ENCODE measurements around the gene NDUFB5. TPM values are rescaled to one million over a fixed set of nuclear protein-coding genes. Genes with fewer than 3 reads are reported as not detected.

The NDUFB5 gene
- polyA plus RNA-seq: 10 to 100 TPM; 39.9 to 74.5 (median 61.1) TPM

DNA sequence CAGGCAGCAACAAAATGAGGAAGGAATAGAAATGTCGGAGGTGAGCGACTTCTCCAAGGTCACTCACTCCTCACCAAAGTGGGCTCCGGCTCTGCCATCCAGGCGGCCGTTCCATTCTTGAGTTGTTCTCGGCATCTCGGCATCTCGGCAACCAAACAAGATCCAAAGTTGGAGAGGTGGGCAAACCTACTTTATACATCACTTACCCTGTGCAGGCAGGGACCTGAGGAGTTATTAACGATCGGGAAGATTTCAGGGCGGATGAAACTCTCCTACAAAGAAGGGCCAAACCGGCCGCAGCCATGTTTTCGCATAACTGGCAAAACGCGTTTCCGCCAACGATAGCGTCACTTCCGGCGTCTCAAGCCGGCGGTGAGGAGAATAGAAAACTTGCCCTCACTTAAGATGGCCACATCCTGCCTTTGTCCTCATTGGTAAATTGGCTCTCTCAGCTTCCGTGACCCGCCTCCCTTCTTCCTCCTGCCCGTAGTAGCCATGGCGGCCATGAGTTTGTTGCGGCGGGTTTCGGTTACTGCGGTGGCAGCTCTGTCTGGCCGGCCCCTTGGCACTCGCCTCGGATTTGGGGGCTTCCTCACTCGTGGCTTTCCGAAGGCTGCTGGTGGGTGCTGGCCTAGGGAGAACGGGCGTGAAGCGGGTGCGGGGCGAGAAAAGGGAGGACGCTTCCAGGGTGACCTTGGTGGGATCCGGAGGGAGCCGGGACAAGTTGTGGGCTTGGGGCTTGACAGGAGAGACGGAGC, at the start of gene NDUFB5, which contains the start of gene MRPL47:
Gene NDUFB5 (plus strand): TSS at position 474 of the 758 bp plus-strand sequence. CDS start 22 bp downstream, at position 496.
Gene MRPL47 (minus strand): TSS at position 318 of the 758 bp plus-strand sequence. CDS start 14 bp downstream, at position 304.
- Mint-ChIP-seq H3K36me3 (peaks cover 2 to 9% (median 6%) of the 10 kb centered on the region in 3 donors), H3K27ac (peak within 1 kb of the TSS; percentile 96 to 100 (median 98)), H3K4me1 (peaks cover 37 to 56% of the 10 kb centered on the region in 2 donors), H3K4me3 (peak within 1 kb of the TSS; percentile 95 to 100 (median 98)), H3K27me3 (ENCODE audit: low read depth in 3 of 3) (peaks cover 3 to 17% (median 4%) of the 10 kb centered on the region in 3 donors), H3K9me3 (no peaks in the 10 kb centered on the region)
- peak; percentile 92 to 93 (median 93) for DNase-seq

DNA sequence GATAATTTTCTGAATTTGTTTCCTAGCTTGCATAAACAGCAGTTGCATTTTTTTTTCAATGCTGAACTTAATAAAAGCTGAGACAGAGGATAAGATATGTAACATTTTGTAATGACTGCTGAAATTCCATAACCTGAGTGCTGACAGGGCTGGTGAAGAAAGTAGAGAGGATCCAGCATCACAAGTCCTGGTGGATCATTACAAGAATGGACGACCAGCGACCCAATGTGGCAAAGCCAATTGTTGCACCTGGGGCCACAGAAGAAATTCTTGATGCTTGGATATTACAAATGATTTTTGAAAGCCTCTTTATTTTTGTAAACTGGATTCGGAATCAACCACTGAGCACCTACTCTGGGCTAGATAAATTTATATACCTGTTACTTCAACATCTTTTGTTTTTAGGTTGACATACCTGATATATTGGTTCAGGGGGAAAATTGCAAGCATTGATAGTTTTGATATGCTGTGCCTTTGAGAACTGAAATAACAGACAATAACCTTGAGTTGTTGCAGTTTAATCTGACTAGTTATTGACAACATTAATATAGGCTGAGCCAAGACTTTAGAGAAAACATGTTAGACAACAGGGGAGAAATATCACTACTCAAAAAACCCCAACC, 45.7 kb upstream of the NDUFB5 start:
- DNase-seq: peak in 2 of 3 donors; percentile 23 to 26
- Mint-ChIP-seq H3K36me3 (no peaks in the 10 kb centered on the region), H3K9me3 (no peaks in the 10 kb centered on the region), H3K4me1 (peaks cover 12 to 13% of the 10 kb centered on the region in 2 donors), H3K27me3 (ENCODE audit: low read depth in 3 of 3) (peaks cover 5 to 11% (median 9%) of the 10 kb centered on the region in 3 donors), H3K4me3 (no peak overlapping the region), H3K27ac (no peak overlapping the region)

DNA sequence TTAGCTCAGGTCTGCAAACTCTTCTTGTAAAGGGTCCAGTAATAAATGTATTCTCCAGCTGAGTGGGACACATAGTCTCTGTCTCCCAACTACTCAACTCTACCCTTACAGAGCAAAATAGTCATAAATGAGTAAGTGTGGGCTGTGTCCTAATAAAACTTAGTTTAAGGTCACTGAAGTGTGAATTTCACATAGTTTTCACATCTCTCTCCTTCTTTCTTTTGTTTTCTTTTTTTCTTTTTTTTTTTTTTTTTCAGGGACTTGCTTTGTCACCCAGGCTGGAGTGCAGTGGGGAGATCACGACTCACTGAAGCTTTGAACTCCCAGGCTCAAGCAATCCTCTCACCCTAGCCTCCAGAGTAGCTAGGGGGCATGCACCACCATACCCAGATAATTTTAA, 43.8 kb upstream of the NDUFB5 start:
- no peak overlapping the region for H3K27ac Mint-ChIP-seq
- no peak overlapping the region for H3K4me3 Mint-ChIP-seq
- H3K27me3 Mint-ChIP-seq (ENCODE audit: low read depth in 3 of 3): peaks cover 5 to 11% (median 9%) of the 10 kb centered on the region in 3 donors

DNA sequence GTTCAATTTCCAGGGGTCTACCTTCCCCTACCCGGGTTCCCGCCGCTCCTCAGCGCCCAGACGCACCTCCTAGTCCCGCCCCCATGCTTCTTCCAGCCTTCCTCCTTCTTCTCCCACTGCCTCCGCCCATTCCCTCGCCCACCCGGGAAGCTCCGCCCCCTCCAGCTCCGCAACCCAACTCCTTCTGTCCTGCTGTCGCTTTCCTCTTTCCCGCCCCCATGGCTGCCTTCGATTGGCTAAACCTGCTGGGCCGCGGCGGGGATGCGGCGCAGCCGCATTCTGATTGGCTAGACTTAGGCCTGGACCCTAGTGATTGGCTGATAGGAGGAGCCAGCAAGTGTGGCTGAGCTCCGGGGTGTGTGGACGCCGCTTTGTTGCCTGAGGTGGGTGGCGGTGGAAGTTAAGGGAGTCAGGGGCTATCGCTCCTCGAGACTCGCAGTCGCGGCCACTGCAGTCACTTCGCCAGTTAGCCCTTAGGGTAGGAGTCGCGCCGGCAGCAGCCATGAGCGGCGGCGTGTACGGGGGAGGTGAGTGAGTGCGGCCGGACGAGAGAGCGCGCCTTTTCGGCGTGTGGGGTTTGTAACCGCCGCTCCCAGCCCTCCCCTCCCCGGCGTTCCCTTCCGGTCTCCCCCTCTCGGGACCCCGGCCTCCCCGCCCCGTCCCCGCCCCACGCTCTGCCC, 41.9 kb upstream of the NDUFB5 start, which contains the start of gene ACTL6A:
Gene ACTL6A (plus strand): TSS at position 336 of the 680 bp plus-strand sequence. CDS start 167 bp downstream, at position 503.
- Mint-ChIP-seq H3K4me1 (peaks cover 24 to 36% of the 10 kb centered on the region in 2 donors), H3K27ac (peak within 1 kb of the TSS; percentile 80 to 97 (median 96)), H3K27me3 (ENCODE audit: low read depth in 3 of 3) (peaks cover 5 to 9% (median 5%) of the 10 kb centered on the region in 3 donors), H3K36me3 (no peaks in the 10 kb centered on the region), H3K4me3 (peak within 1 kb of the TSS; percentile 92 to 100 (median 99)), H3K9me3 (no peaks in the 10 kb centered on the region)
- peak; percentile 97 for DNase-seq

More for the DNA sequence above, 43.8 kb upstream of the NDUFB5 start:
- no peak for DNase-seq
- peaks cover 22 to 33% of the 10 kb centered on the region in 2 donors for H3K4me1 Mint-ChIP-seq
- H3K9me3 Mint-ChIP-seq: no peaks in the 10 kb centered on the region
- H3K36me3 Mint-ChIP-seq: no peaks in the 10 kb centered on the region

DNA sequence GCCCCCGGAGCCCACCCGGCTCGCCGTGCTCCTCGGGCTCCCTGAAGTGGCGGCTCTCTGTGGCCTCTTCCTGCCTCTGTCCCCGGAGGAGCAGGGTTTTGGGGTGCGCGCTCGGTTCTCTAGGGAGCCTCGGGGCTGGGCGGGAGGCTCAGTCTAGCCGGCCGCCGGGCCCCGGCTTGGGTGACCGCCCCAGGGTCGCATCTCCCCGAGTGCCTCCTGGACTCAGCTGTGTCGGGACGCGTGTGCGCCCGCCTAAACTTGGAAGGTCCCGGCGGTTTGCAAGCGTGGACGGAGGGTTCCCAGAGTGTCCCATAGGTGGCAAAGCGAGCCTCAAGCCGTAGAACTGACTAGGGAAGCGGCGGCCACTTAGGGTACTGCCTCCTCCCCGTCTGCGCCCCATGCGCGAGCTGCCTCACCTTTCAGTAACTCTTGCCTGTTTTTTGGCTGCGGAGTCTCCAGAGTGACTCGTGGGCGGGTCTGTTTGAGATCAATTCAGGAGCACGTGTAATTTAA, 41.3 kb upstream of the NDUFB5 start:
- Mint-ChIP-seq H3K4me3 (peak overlapping the region; percentile 92 to 100 (median 99)), H3K36me3 (no peaks in the 10 kb centered on the region), H3K9me3 (no peaks in the 10 kb centered on the region), H3K27ac (peak overlapping the region; percentile 72 to 90 (median 82)), H3K27me3 (ENCODE audit: low read depth in 3 of 3) (peaks cover 5 to 9% (median 5%) of the 10 kb centered on the region in 3 donors), H3K4me1 (peaks cover 24 to 37% of the 10 kb centered on the region in 2 donors)
- DNase-seq: peak; percentile 46 to 56 (median 53)

DNA sequence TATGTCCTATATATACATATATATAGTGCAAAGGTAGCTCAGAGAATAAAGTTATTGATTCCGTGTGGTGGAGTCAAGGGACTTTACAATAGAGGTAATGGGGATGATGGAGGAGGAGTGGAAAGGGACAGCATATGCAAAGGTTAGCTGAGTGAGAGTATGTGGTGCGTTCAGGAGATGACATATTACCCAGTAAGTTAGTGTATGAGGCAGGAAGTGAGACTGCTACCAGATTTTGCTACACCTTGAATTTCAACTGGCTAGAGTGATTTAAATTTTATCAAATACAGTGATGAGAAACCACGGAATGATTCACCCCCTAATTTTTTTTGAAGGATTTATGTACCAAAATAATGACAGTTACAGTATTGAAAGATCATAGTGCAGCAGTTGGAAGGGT, 39.1 kb upstream of the NDUFB5 start:
- H3K4me1 Mint-ChIP-seq: peaks cover 24 to 42% of the 10 kb centered on the region in 2 donors
- DNase-seq: no peak
- H3K9me3 Mint-ChIP-seq: no peaks in the 10 kb centered on the region
- H3K36me3 Mint-ChIP-seq: peaks cover 0 to 8% (median 3%) of the 10 kb centered on the region in 3 donors
- peak overlapping the region in 1 of 5 donors; percentile 3 for H3K4me3 Mint-ChIP-seq
- H3K27me3 Mint-ChIP-seq (ENCODE audit: low read depth in 3 of 3): peaks cover 5 to 9% (median 5%) of the 10 kb centered on the region in 3 donors
- H3K27ac Mint-ChIP-seq: no peak overlapping the region

DNA sequence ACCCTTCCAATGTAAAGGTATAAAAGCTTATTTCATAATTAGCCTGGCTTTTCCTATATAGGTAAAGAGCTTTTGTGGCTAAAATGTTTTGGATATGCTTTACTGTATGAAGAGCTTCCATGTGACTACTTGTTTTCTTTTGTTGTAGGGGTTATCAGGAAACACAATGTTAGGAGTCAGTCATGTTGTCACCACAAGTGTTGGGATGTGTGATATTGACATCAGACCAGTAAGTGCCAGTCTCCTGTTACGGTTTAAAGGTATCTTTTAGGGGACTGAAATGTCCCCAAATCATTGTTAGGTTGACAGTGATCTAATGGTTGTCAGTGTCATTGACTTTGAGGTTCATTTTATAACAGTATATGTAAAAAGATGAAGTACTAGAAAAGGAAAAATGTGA, 23.6 kb upstream of the NDUFB5 start:
- H3K4me3 Mint-ChIP-seq: no peak overlapping the region
- peaks cover 12 to 36% (median 13%) of the 10 kb centered on the region in 3 donors for H3K36me3 Mint-ChIP-seq
- no peak for DNase-seq
- no peaks in the 10 kb centered on the region for H3K4me1 Mint-ChIP-seq
- peaks cover 0 to 2% (median 0%) of the 10 kb centered on the region in 3 donors for H3K27me3 Mint-ChIP-seq (ENCODE audit: low read depth in 3 of 3)
- no peak overlapping the region for H3K27ac Mint-ChIP-seq
- no peaks in the 10 kb centered on the region for H3K9me3 Mint-ChIP-seq

DNA sequence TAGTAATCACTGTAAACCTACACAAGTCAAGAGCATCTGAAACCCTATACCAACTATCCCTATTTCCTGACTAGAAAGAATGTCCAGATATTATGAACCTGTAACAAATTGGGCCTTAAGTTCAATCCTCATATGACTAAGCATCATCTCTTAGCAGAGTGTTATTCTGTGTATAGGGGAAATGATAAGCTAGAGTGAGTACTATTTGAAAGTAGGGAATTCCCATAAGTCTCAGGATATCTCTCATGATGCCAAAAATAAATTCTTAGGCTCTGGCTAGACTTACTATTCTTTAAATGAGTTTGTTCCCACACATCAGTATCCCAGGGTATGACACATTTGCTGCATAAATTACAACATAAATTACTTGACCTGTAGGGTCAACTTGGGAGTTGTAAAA, 15.5 kb upstream of the NDUFB5 start:
- Mint-ChIP-seq H3K9me3 (no peaks in the 10 kb centered on the region), H3K27ac (no peak overlapping the region), H3K36me3 (peaks cover 11 to 37% (median 20%) of the 10 kb centered on the region in 3 donors), H3K4me1 (no peaks in the 10 kb centered on the region), H3K4me3 (no peak overlapping the region), H3K27me3 (ENCODE audit: low read depth in 3 of 3) (peaks cover 0 to 2% (median 0%) of the 10 kb centered on the region in 3 donors)
- DNase-seq: no peak

DNA sequence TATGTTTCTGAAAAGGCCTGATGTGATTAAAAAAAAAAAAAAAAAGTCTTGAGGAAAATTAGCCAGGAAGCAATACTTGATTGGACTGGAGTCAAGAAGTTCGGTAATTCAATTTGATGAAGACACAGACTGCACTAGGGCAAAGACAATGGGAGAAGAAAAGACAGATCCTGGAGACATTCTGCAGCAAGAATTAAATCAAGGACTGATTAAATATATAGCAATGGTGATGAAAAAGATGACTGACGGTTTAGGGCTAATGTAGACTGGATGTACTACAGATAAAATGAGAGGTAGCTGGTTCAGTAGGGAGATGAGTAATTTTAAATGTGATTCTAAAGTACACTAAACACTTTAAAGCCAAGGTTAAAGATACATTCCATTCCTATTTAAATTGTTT, 13.9 kb upstream of the NDUFB5 start:
- H3K4me1 Mint-ChIP-seq: no peaks in the 10 kb centered on the region
- peaks cover 7 to 43% (median 20%) of the 10 kb centered on the region in 3 donors for H3K36me3 Mint-ChIP-seq
- no peak for DNase-seq
- no peaks in the 10 kb centered on the region for H3K9me3 Mint-ChIP-seq
- H3K27ac Mint-ChIP-seq: peak overlapping the region in 2 of 6 donors; percentile 11 to 13
- no peak overlapping the region for H3K4me3 Mint-ChIP-seq
- H3K27me3 Mint-ChIP-seq (ENCODE audit: low read depth in 3 of 3): peaks cover 0 to under 1% (median 0%) of the 10 kb centered on the region in 3 donors

DNA sequence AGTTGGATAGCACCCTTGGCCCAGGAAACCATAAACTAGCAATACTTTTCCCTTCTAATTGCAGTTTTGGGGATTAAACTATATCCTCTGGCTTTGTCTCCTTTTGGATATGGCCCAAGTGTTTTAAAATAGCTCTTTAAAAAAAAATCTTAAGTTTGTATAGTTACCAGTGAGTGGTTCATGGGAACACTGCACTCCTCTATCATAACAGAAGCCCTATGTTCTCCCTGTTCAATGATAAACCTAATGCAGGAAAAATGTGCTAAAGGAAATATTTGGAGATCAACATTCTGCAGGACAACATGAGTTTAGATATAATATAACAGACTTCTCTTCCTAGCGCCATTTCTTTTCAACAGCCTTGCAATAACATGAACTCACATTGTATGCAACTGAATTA, 13.3 kb upstream of the NDUFB5 start:
- H3K9me3 Mint-ChIP-seq: no peaks in the 10 kb centered on the region
- H3K27me3 Mint-ChIP-seq (ENCODE audit: low read depth in 3 of 3): no peaks in the 10 kb centered on the region
- no peak for DNase-seq
- no peak overlapping the region for H3K27ac Mint-ChIP-seq
- H3K4me3 Mint-ChIP-seq: no peak overlapping the region
- H3K36me3 Mint-ChIP-seq: peaks cover 5 to 46% (median 20%) of the 10 kb centered on the region in 3 donors
- H3K4me1 Mint-ChIP-seq: no peaks in the 10 kb centered on the region

DNA sequence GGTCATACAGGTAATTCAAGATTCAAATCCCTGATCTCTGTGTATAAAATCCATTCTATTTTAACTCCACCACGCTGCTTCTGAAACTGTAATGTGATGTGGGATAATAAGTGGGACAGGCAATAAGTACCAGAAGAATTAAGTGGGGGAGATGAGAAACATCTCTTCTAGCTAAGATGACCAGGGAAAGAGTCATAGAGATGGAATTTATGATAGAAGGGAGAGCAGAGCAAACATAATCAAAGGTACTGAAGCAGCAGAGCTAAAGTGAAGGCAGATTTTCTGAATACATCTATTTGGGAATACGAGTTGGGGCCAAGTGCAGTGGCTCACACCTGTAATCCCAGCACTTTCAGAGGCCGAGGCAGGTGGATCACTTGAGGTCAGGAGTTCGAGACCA, 5.1 kb upstream of the NDUFB5 start:
- H3K36me3 Mint-ChIP-seq: peaks cover 8 to 35% (median 8%) of the 10 kb centered on the region in 3 donors
- no peak overlapping the region for H3K4me3 Mint-ChIP-seq
- no peaks in the 10 kb centered on the region for H3K9me3 Mint-ChIP-seq
- H3K4me1 Mint-ChIP-seq: peaks cover 16 to 25% of the 10 kb centered on the region in 2 donors
- H3K27ac Mint-ChIP-seq: peak overlapping the region in 1 of 6 donors; percentile 40
- DNase-seq: no peak
- H3K27me3 Mint-ChIP-seq (ENCODE audit: low read depth in 3 of 3): peaks cover 0 to 11% (median 0%) of the 10 kb centered on the region in 3 donors

DNA sequence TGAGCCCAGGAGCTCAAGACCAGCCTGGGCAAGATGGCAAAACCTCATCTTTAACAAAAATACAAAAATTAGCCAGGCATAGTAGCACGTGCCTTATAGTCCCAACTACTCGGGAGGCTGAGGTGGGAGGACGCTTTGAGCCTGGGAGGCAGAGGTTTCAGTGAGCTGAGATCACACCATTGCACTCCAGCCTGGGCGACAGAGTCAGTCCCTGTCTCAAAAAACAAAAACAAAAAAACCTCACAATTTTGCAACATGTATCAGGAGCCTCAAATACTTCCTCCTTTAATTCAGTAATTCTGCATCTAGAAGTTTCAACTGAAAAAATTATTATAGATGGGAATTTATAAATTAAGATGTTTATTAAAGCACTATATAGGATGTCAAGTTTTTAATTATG, 1.3 kb upstream of the NDUFB5 start:
- Mint-ChIP-seq H3K27me3 (ENCODE audit: low read depth in 3 of 3) (peaks cover 3 to 19% (median 4%) of the 10 kb centered on the region in 3 donors), H3K9me3 (no peaks in the 10 kb centered on the region), H3K4me1 (peaks cover 31 to 52% of the 10 kb centered on the region in 2 donors), H3K27ac (peak overlapping the region; percentile 96 to 100 (median 98)), H3K36me3 (peaks cover 8 to 15% (median 8%) of the 10 kb centered on the region in 3 donors), H3K4me3 (peak overlapping the region; percentile 95 to 100 (median 98))
- no peak for DNase-seq

DNA sequence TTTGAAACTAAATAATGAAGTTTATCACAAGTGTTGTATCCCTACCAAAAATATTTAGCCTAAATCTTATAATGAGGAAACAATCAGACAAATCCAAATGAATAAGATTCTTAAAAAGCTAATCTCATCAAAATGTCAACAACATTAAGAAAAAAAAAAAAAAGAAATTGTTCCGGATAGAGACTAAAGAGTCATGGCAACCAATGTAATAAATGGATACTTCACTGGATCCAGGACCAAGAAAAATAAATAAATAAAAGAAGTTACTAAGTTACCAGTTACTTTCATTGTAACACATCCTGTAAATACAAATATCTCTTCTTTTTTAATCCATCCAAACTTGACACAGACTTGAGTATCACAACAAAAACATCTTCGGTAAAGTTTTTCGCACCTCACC, 763 bp upstream of the NDUFB5 start:
- Mint-ChIP-seq H3K27me3 (ENCODE audit: low read depth in 3 of 3) (peaks cover 3 to 19% (median 4%) of the 10 kb centered on the region in 3 donors), H3K9me3 (no peaks in the 10 kb centered on the region), H3K36me3 (peaks cover 8 to 13% (median 8%) of the 10 kb centered on the region in 3 donors), H3K4me1 (peaks cover 32 to 53% of the 10 kb centered on the region in 2 donors), H3K4me3 (peak overlapping the region; percentile 95 to 100 (median 98)), H3K27ac (peak overlapping the region; percentile 96 to 100 (median 98))
- no peak for DNase-seq

All from immature natural killer cell (primary cell).